Measurements from ENCODE around the gene HAPSTR1.

GRCh38 chr16:9042533-9042932, 48.9 kb upstream of the HAPSTR1 start:
- TF ChIP-seq CTCF (conservative IDR thresholded peaks at IDR 0.05; ENCODE audit: low read depth, low read length), result no peak
- no peak for TF ChIP-seq EZH2phosphoT487 (IDR thresholded peaks at IDR 0.05; ENCODE audit: borderline replicate concordance, low read length)
- TF ChIP-seq EZH2 (IDR thresholded peaks at IDR 0.05; ENCODE audit: low read length, unreplicated experiment), result no peak

All from PC-3 (cell line).